GM12878 (cell line): ENCODE results near the gene OR6K3. TPM values are rescaled to one million over a fixed set of nuclear protein-coding genes. Genes with fewer than 3 reads are reported as not detected.

ENCODE experiments used
- ATAC-seq: fragments of 200-7000 bp; cut with Tn5 transposase; 3 replicates; pipeline ENCODE4 v1.9.1; 2020; ENCODE audit warnings: mild to moderate bottlenecking, moderate library complexity
- BruUV-seq: library from RNA; stranded (reverse); fragments of 400-500 nt; replicated peaks from 2 replicates; lab custom pipeline; 2021; lab: Mats Ljungman, UMichigan
- CTCF ChIA-PET: fragments of 300-600 bp; sonication (Branson Sonifier 250); formaldehyde crosslinking; extraction: SDS; loops from one replicate; lab custom pipeline; 2021; ENCODE audit warnings: inconsistent platforms; lab: Yijun Ruan, JAX
- POLR2A ChIA-PET: fragments of 350-600 bp; formaldehyde crosslinking; extraction: SDS; loops from one replicate; lab custom pipeline; 2021; ENCODE audit warnings: inconsistent platforms; lab: Charles Lee
- RAD21 ChIA-PET: fragments of 300-600 bp; sonication (Branson Sonifier 250); formaldehyde crosslinking; loops from one replicate; lab custom pipeline; 2023; ENCODE audit warnings: antibody characterized with exemption; ENCODE audit not compliant: unreplicated experiment; lab: Charles Lee
- SMC1A ChIA-PET: fragments of 300-600 bp; sonication (Branson Sonifier 250); formaldehyde crosslinking; loops from one replicate; lab custom pipeline; 2023; ENCODE audit not compliant: unreplicated experiment, uncharacterized antibody; lab: Charles Lee
- DNase-seq: peaks from one replicate; pipeline ENCODE4 v3.0.0-alpha.2; 2011; ENCODE audit warnings: low read depth, low spot score
- FAIRE-seq: peaks from 3 replicates; lab custom pipeline; 2011; peaks lifted over from hg19 to GRCh38; lab: Jason Lieb, UNC
- H2AFZ ChIP-seq: 2 replicates; pipeline ENCODE4 v1.6.0; 2011; ENCODE audit warnings: low read depth, low read length, control low read depth; ENCODE audit not compliant: control insufficient read depth
- H3K27ac ChIP-seq: 2 replicates; pipeline ENCODE4 v1.5.1; 2011; ENCODE audit warnings: control low read depth; ENCODE audit not compliant: control insufficient read depth, insufficient read depth
- H3K27me3 ChIP-seq, 2 experiments: replicated peaks in 1 of 2; 2 replicates each; pipeline versions ENCODE4 v1.6.0 to v1.6.1; 2011; ENCODE audit warnings: low read length in 1 of 2; ENCODE audit not compliant: control insufficient read depth in 2 of 2, insufficient read depth in 2 of 2
- H3K36me3 ChIP-seq, 2 experiments: 2 replicates each; pipeline ENCODE4 v1.5.1; 2011; ENCODE audit warnings: low read length in 1 of 2; ENCODE audit not compliant: control insufficient read depth in 2 of 2, insufficient read depth in 2 of 2
- H3K4me1 ChIP-seq: 2 replicates; pipeline ENCODE4 v1.6.1; 2011; ENCODE audit warnings: mild to moderate bottlenecking, low read length, moderate library complexity, mixed read lengths; ENCODE audit not compliant: control insufficient read depth, insufficient read depth
- H3K4me2 ChIP-seq: 2 replicates; pipeline ENCODE4 v1.6.0; 2011; ENCODE audit warnings: control low read depth; ENCODE audit not compliant: control insufficient read depth, insufficient read depth
- H3K4me3 ChIP-seq: fragments of 200-600 bp; sonication (generic); 2 replicates; pipeline ENCODE4 v1.5.1; 2016
- H3K79me2 ChIP-seq: 2 replicates; pipeline ENCODE4 v1.6.0; 2011; ENCODE audit warnings: low read length; ENCODE audit not compliant: control insufficient read depth, insufficient read depth
- H3K9ac ChIP-seq: 2 replicates; pipeline ENCODE4 v1.8.0; 2011; ENCODE audit warnings: low read length, control low read depth, mixed read lengths; ENCODE audit not compliant: control insufficient read depth, insufficient read depth
- H3K9me3 ChIP-seq: replicated peaks from 3 replicates; pipeline ENCODE4 v1.5.1; 2011; ENCODE audit warnings: mild to moderate bottlenecking, low read length; ENCODE audit not compliant: control insufficient read depth, insufficient read depth
- H4K20me1 ChIP-seq: 2 replicates; pipeline ENCODE4 v1.6.0; 2011; ENCODE audit not compliant: control insufficient read depth, insufficient read depth
- EED ChIP-seq: sonication (generic); IDR thresholded peaks from 2 replicates; pipeline ENCODE4 v1.6.1; 2016; ENCODE audit warnings: antibody characterized with exemption, low read depth
- FOS ChIP-seq: IDR thresholded peaks from 3 replicates; pipeline ENCODE4 v1.6.1; 2011; ENCODE audit warnings: borderline replicate concordance; ENCODE audit not compliant: insufficient read length; ENCODE audit errors: extremely low read depth
- GATAD2B ChIP-seq: fragments of 450-650 bp; conservative IDR thresholded peaks from 2 replicates; pipeline ENCODE4 v1.6.1; 2017; ENCODE audit warnings: low read depth, mild to moderate bottlenecking, moderate library complexity
- MYC ChIP-seq: IDR thresholded peaks from 2 replicates; pipeline ENCODE4 v1.6.1; 2011; ENCODE audit warnings: mild to moderate bottlenecking, low read length, moderate library complexity, inconsistent platforms; ENCODE audit not compliant: insufficient read depth, insufficient replicate concordance, insufficient read length, severe bottlenecking
- NFXL1 ChIP-seq: fragments of 450-650 bp; IDR thresholded peaks from 2 replicates; pipeline ENCODE4 v1.6.1; 2017; ENCODE audit warnings: antibody characterized with exemption, mild to moderate bottlenecking, borderline replicate concordance
- PAX8 ChIP-seq: fragments of 450-650 bp; IDR thresholded peaks from 2 replicates; pipeline ENCODE4 v1.6.1; 2017; ENCODE audit warnings: mild to moderate bottlenecking, moderate library complexity
- RAD21 ChIP-seq: IDR thresholded peaks from 2 replicates; pipeline ENCODE4 v1.6.1; 2011; ENCODE audit warnings: mild to moderate bottlenecking, low read depth, low read length, moderate library complexity; ENCODE audit not compliant: insufficient read depth
- RCOR1 ChIP-seq: conservative IDR thresholded peaks from 2 replicates; pipeline ENCODE4 v1.6.1; 2012; ENCODE audit warnings: low read depth, low read length, improper control_type of control experiment
- TARDBP ChIP-seq: IDR thresholded peaks from 2 replicates; pipeline ENCODE4 v1.6.1; 2016; ENCODE audit warnings: borderline replicate concordance
- ZBTB33 ChIP-seq: fragments of 450-650 bp; IDR thresholded peaks from 2 replicates; pipeline ENCODE4 v1.6.1; 2017; ENCODE audit warnings: mild to moderate bottlenecking
- ZNF217 ChIP-seq: fragments of 450-650 bp; IDR thresholded peaks from 2 replicates; pipeline ENCODE4 v1.6.1; 2017; ENCODE audit warnings: antibody characterized with exemption, mild to moderate bottlenecking
- ZNF622 ChIP-seq: fragments of 450-650 bp; IDR thresholded peaks from 2 replicates; pipeline ENCODE4 v1.6.1; 2017; ENCODE audit warnings: mild to moderate bottlenecking, inconsistent platforms
- WGBS: methylation state at CpG from one replicate; pipeline ENCODE4 v1.1.6; 2016; ENCODE audit warnings: low lambda C conversion rate; ENCODE audit not compliant: insufficient replicate concordance, insufficient coverage; ENCODE audit errors: missing lambda C conversion rate; 5-methylcytosine and 5-hydroxymethylcytosine counted together
- in situ Hi-C: fragments of 300-500 bp; cut with MboI; formaldehyde crosslinking; loops from 9 replicates; pipeline ENCODE4 v1.14.3; 2018; ENCODE audit warnings: mixed read lengths
- intact Hi-C: fragments of 100-400 bp; cut with micrococcal nuclease; formaldehyde crosslinking; loops from one replicate; pipeline ENCODE4 v1.14.2; 2022; ENCODE audit not compliant: unreplicated experiment
- polyA plus RNA-seq, 11 experiments: library from polyadenylated mRNA; depleted of rRNA in 4 of 11; unstranded in 6 of 11; stranded (reverse) in 5 of 11; fragments of >200 nt; fragmentation: Nextera tagmentation in 4 of 11; fragmentation: Illumina TruSeq in 1 of 11; extraction: Ambion mirVana in 4 of 11; extraction: Trizol in 1 of 11; gene quantifications; 1 replicate in 1 of 11; 2 replicates in 10 of 11; pipeline versions ENCODE4 v1.2.1 to v1.2.3, GENCODE V29; 2011 to 2016; ENCODE audit warnings: inconsistent platforms in 2 of 11, missing spikeins in 2 of 11, low read depth in 1 of 11
- total RNA-seq, 4 experiments: library from RNA; depleted of rRNA in 3 of 4; stranded (reverse); fragments of >200 nt in 3 of 4; fragmentation: Illumina TruSeq in 1 of 4; extraction: Trizol in 1 of 4; gene quantifications; 2 replicates each; pipeline versions ENCODE4 v1.2.1 to v1.2.3, GENCODE V29; 2013 to 2021
- TF ChIP-seq, protein P1 (sequence below): fragments of 450-650 bp; IDR thresholded peaks from 2 replicates; pipeline ENCODE4 v1.6.1; 2017; ENCODE audit warnings: mild to moderate bottlenecking, low read depth, inconsistent platforms; ENCODE audit not compliant: poor library complexity, severe bottlenecking
- TF ChIP-seq, protein P2 (sequence below): fragments of 450-650 bp; IDR thresholded peaks from 2 replicates; pipeline ENCODE4 v1.6.1; 2017; ENCODE audit warnings: low read depth, mild to moderate bottlenecking, moderate library complexity

OR6K3 gene
- total and polyA plus RNA-seq, 10 of the 15 experiments (the other 5 are each of a cell fraction or from before 2014, with no cell fraction given), result not detected

GRCh38 chr1:158735848-158736247, 15.3 kb upstream of the OR6K3 start:
- Histone ChIP-seq H3K4me2 (no peak overlapping the region), H4K20me1 (no peaks in the 10 kb centered on the region), H2AFZ (no peak overlapping the region), H3K27ac (no peak overlapping the region), H3K4me1 (no peaks in the 10 kb centered on the region), H3K9ac (no peak overlapping the region), H3K9me3 (no peaks in the 10 kb centered on the region), H3K36me3 (no peaks in the 10 kb centered on the region), H3K4me3 (no peak overlapping the region), H3K79me2 (no peaks in the 10 kb centered on the region), H3K27me3 (no peaks in the 10 kb centered on the region)
- DNase-seq, result no peak
- no peak for ATAC-seq
- in situ Hi-C loops, result no loop called here
- intact Hi-C loops, result no loop called here
- no TSS peak for BruUV-seq
- FAIRE-seq, result no peak
- POLR2A ChIA-PET, result no interaction called here
- CTCF ChIA-PET, result interaction anchor here (1.1 to 1.4 kb wide), 2 partner anchors 9 to 17 kb away, joined by 3 read pairs; no protein-coding TSS in a partner anchor
- TF ChIP-seq TARDBP (no peak), ZNF217 (no peak), RAD21 (no peak), GATAD2B (no peak), RCOR1 (no peak)
- RAD21 ChIA-PET, result no interaction called here
- SMC1A ChIA-PET, result no interaction called here

DNA sequence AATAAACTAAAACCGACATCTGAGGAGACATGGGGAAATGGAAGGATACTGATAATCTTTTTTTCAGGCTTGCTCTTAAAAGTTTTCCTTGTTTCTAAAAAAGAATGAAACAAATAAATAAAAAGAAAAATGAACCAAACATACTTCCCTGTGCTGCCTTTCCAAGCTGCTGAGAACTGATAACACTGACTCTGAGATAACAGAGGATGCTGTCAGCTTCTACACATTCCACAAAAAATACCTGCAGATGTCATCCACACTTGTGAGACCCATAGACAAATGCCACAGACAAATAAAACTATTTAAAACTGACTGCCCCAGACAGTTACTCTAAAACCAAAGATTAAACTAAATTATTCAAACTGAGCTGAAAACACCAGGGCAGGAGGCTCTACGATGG, 12.0 kb upstream of the OR6K3 start:
- RAD21 ChIA-PET, result no interaction called here
- no peak overlapping the region for H3K4me3 ChIP-seq
- SMC1A ChIA-PET, result no interaction called here
- no peaks in the 10 kb centered on the region for H3K36me3 ChIP-seq
- ATAC-seq, result no peak
- FAIRE-seq, result no peak
- no peaks in the 10 kb centered on the region for H3K9me3 ChIP-seq
- no peak overlapping the region for H3K4me2 ChIP-seq
- no peaks in the 10 kb centered on the region for H4K20me1 ChIP-seq
- intact Hi-C loops, result no loop called here
- no peaks in the 10 kb centered on the region for H3K79me2 ChIP-seq
- in situ Hi-C loops, result no loop called here
- no peaks in the 10 kb centered on the region for H3K4me1 ChIP-seq
- CTCF ChIA-PET, result no interaction called here
- no peaks in the 10 kb centered on the region for H3K27me3 ChIP-seq
- no peak overlapping the region for H3K9ac ChIP-seq
- H3K27ac ChIP-seq, result no peak overlapping the region
- WGBS, result 18% methylated on average over 2 of the region's 2 CpGs
- H2AFZ ChIP-seq, result no peak overlapping the region
- no peak for DNase-seq
- POLR2A ChIA-PET, result no interaction called here
- BruUV-seq, result no TSS peak
- TF ChIP-seq ZBTB33, result no peak
- no peak for TF ChIP-seq ZNF622
- no peak for TF ChIP-seq MYC
- TF ChIP-seq, protein P1, sequence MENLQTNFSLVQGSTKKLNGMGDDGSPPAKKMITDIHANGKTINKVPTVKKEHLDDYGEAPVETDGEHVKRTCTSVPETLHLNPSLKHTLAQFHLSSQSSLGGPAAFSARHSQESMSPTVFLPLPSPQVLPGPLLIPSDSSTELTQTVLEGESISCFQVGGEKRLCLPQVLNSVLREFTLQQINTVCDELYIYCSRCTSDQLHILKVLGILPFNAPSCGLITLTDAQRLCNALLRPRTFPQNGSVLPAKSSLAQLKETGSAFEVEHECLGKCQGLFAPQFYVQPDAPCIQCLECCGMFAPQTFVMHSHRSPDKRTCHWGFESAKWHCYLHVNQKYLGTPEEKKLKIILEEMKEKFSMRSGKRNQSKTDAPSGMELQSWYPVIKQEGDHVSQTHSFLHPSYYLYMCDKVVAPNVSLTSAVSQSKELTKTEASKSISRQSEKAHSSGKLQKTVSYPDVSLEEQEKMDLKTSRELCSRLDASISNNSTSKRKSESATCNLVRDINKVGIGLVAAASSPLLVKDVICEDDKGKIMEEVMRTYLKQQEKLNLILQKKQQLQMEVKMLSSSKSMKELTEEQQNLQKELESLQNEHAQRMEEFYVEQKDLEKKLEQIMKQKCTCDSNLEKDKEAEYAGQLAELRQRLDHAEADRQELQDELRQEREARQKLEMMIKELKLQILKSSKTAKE, result no peak
- TF ChIP-seq EED, result no peak
- TF ChIP-seq, protein P2, sequence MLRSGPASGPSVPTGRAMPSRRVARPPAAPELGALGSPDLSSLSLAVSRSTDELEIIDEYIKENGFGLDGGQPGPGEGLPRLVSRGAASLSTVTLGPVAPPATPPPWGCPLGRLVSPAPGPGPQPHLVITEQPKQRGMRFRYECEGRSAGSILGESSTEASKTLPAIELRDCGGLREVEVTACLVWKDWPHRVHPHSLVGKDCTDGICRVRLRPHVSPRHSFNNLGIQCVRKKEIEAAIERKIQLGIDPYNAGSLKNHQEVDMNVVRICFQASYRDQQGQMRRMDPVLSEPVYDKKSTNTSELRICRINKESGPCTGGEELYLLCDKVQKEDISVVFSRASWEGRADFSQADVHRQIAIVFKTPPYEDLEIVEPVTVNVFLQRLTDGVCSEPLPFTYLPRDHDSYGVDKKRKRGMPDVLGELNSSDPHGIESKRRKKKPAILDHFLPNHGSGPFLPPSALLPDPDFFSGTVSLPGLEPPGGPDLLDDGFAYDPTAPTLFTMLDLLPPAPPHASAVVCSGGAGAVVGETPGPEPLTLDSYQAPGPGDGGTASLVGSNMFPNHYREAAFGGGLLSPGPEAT, result no peak
- TF ChIP-seq FOS, result no peak
- no peak for TF ChIP-seq NFXL1
- TF ChIP-seq PAX8, result no peak
